ENCODE measurements around the gene DNAH10.
"Not testable (repeated sequence)": the region's sequence is repeated elsewhere in the genome, so short reads cannot be mapped to it uniquely, and the experiment has no call there.

Gene DNAH10

GRCh38 chr12:123943816-123944215 lies 181.7 kb downstream of the DNAH10 start:
- no peak for TF ChIP-seq CTCF (IDR thresholded peaks at IDR 0.05; ENCODE audit: low read depth, low read length, missing control alignments)
- DNase-seq (ENCODE audit: low read depth) = no peak
- H3K4me3 ChIP-seq (ENCODE audit: low read depth, low read length) = no peak overlapping the region
- in situ Hi-C loops (cut with HindIII; ENCODE audit: low sequenced_read_pairs) = no loop called here

GRCh38 chr12:123944696-123945095 lies 182.6 kb downstream of the DNAH10 start:
- TF ChIP-seq CTCF (IDR thresholded peaks at IDR 0.05; ENCODE audit: low read depth, low read length, missing control alignments) = no peak
- in situ Hi-C loops (cut with HindIII; ENCODE audit: low sequenced_read_pairs) = no loop called here
- DNase-seq (ENCODE audit: low read depth) = no peak
- no peak overlapping the region for H3K4me3 ChIP-seq (ENCODE audit: low read depth, low read length)

GRCh38 chr12:123945287-123946151 lies 183.4 kb downstream of the DNAH10 start:
- no peak for TF ChIP-seq CTCF (IDR thresholded peaks at IDR 0.05; ENCODE audit: low read depth, low read length, missing control alignments)

GRCh38 chr12:123946152-123946515 lies 184.0 kb downstream of the DNAH10 start:
- TF ChIP-seq CTCF (IDR thresholded peaks at IDR 0.05; ENCODE audit: low read depth, low read length, missing control alignments) = no peak
- no peak overlapping the region for H3K4me3 ChIP-seq (ENCODE audit: low read depth, low read length)
- no peak for DNase-seq (ENCODE audit: low read depth)
- in situ Hi-C loops (cut with HindIII; ENCODE audit: low sequenced_read_pairs) = no loop called here

More at GRCh38 chr12:123945287-123946151, 183.4 kb downstream of the DNAH10 start:
- DNase-seq (ENCODE audit: low read depth) = no peak
- in situ Hi-C loops (cut with HindIII; ENCODE audit: low sequenced_read_pairs) = no loop called here
- no peak overlapping the region for H3K4me3 ChIP-seq (ENCODE audit: low read depth, low read length)

- in situ Hi-C loops (cut with HindIII; ENCODE audit: low sequenced_read_pairs); DNase-seq (ENCODE audit: low read depth); H3K4me3 ChIP-seq (ENCODE audit: low read depth, low read length): not testable (repeated sequence)
Observed at GRCh38 chr12:123946516-123947505, 184.7 kb downstream of the DNAH10 start.

GRCh38 chr12:123947531-123947930 lies 185.4 kb downstream of the DNAH10 start:
- H3K4me3 ChIP-seq (ENCODE audit: low read depth, low read length); DNase-seq (ENCODE audit: low read depth); in situ Hi-C loops (cut with HindIII; ENCODE audit: low sequenced_read_pairs): not testable (repeated sequence)

- no peak for DNase-seq (ENCODE audit: low read depth)
- in situ Hi-C loops (cut with HindIII; ENCODE audit: low sequenced_read_pairs) = no loop called here
- no peak for TF ChIP-seq CTCF (IDR thresholded peaks at IDR 0.05; ENCODE audit: low read depth, low read length, missing control alignments)
- H3K4me3 ChIP-seq (ENCODE audit: low read depth, low read length) = no peak overlapping the region
Observed at GRCh38 chr12:123948401-123948795, 186.3 kb downstream of the DNAH10 start.
